ENCODE measurements around the gene AMDHD1.

- no peak for TF ChIP-seq CBX5 (IDR thresholded peaks at IDR 0.05; ENCODE audit: low read depth)
- TF ChIP-seq USF2 (IDR thresholded peaks at IDR 0.05; ENCODE audit: borderline replicate concordance, low read depth, low read length), result no peak
- TF ChIP-seq HDGF (IDR thresholded peaks at IDR 0.05), result no peak
- no peak for TF ChIP-seq BMI1 (IDR thresholded peaks at IDR 0.05; ENCODE audit: borderline replicate concordance)
- TF ChIP-seq TCF7 (IDR thresholded peaks at IDR 0.05; ENCODE audit: borderline replicate concordance), result no peak
- no peak for TF ChIP-seq POLR2A (IDR thresholded peaks at IDR 0.05; ENCODE audit: low read depth, low read length)
- no peak for TF ChIP-seq YY1 (IDR thresholded peaks at IDR 0.05; ENCODE audit: low read depth, low read length)
- no peak for TF ChIP-seq CTCF (IDR thresholded peaks at IDR 0.05 in 2 of 3, conservative IDR thresholded peaks at IDR 0.05 in 1 of 3; ENCODE audit: control insufficient read depth in 2 of 3, extremely low read depth in 1 of 3, insufficient read depth in 1 of 3, low read depth in 3 of 3, low read length in 3 of 3)
- TF ChIP-seq SPI1 (IDR thresholded peaks at IDR 0.05; ENCODE audit: borderline replicate concordance, insufficient read depth, low read depth, low read length), result no peak
- TF ChIP-seq SREBF2 (IDR thresholded peaks at IDR 0.05; ENCODE audit: low read length), result no peak
- no peak for TF ChIP-seq DPF2 (IDR thresholded peaks at IDR 0.05)
Measured at GRCh38 chr12:95996034-95996658, 53.0 kb downstream of the AMDHD1 start, which contains the start of gene HAL.

Measured in GM12878 (cell line).